WTC11 (cell line): ENCODE results near the gene POU5F1. TPM values are rescaled to one million over a fixed set of nuclear protein-coding genes. Genes with fewer than 3 reads are reported as not detected.
A peak's percentile ranks its signal among the peaks of the same experiment; 100 is the strongest.

Experiments used
- ATAC-seq: fragments of 200-7000 bp; cut with Tn5 transposase; 2 replicates; pipeline ENCODE4 v1.10.0; 2021; ENCODE audit warnings: mild to moderate bottlenecking, moderate library complexity
- CTCF ChIA-PET: fragments of 300-600 bp; sonication (Branson Sonifier 250); formaldehyde crosslinking; loops from one replicate; lab custom pipeline; 2021; ENCODE audit warnings: antibody characterized with exemption; lab: Charles Lee
- POLR2A ChIA-PET: fragments of 350-600 bp; sonication (Branson Sonifier 250); formaldehyde crosslinking; loops from one replicate; lab custom pipeline; 2021; ENCODE audit warnings: antibody characterized with exemption; lab: Charles Lee
- DNase-seq: peaks from one replicate; pipeline ENCODE4 v3.0.0; 2021; ENCODE audit warnings: low spot score
- H3K27ac Mint-ChIP-seq: 2 replicates; pipeline ENCODE4 v1.8.0; 2021; ENCODE audit warnings: mixed read lengths
- H3K27me3 Mint-ChIP-seq: 2 replicates; pipeline ENCODE4 v1.8.0; 2021; ENCODE audit warnings: low read depth, mild to moderate bottlenecking, moderate library complexity, mixed read lengths
- H3K36me3 Mint-ChIP-seq: 2 replicates; pipeline ENCODE4 v1.8.0; 2021; ENCODE audit warnings: mixed read lengths
- H3K4me1 Mint-ChIP-seq: 2 replicates; pipeline ENCODE4 v1.8.0; 2022; ENCODE audit warnings: mixed read lengths
- H3K4me3 Mint-ChIP-seq: 2 replicates; pipeline ENCODE4 v1.8.0; 2021; ENCODE audit warnings: mild to moderate bottlenecking, moderate library complexity, mixed read lengths
- H3K9me3 Mint-ChIP-seq: 2 replicates; pipeline ENCODE4 v1.8.0; 2021; ENCODE audit warnings: mixed read lengths
- AFF4 ChIP-seq: sonication (generic); formaldehyde crosslinking; IDR thresholded peaks from 2 replicates; pipeline ENCODE4 v1.8.1; 2023; ENCODE audit warnings: mild to moderate bottlenecking, missing genetic modification reagents, borderline replicate concordance
- E2F5 ChIP-seq: sonication (generic); formaldehyde crosslinking; IDR thresholded peaks from 2 replicates; pipeline ENCODE4 v1.8.1; 2022; ENCODE audit warnings: mild to moderate bottlenecking, moderate library complexity, missing genetic modification reagents
- FOXK1 ChIP-seq: sonication (generic); formaldehyde crosslinking; IDR thresholded peaks from 2 replicates; pipeline ENCODE4 v1.8.0; 2022; ENCODE audit warnings: mild to moderate bottlenecking, moderate library complexity, missing genetic modification reagents
- FOXP1 ChIP-seq: sonication (generic); formaldehyde crosslinking; IDR thresholded peaks from 2 replicates; pipeline ENCODE4 v1.8.0; 2022; ENCODE audit warnings: missing genetic modification reagents, mild to moderate bottlenecking, moderate library complexity, borderline replicate concordance
- GTF2I ChIP-seq: fragments of 250-450 bp; sonication (Bioruptor Pico); conservative IDR thresholded peaks from 2 replicates; pipeline ENCODE4 v1.4.0; 2021; ENCODE audit warnings: mild to moderate bottlenecking
- HMGA2 ChIP-seq: fragments of 250-450 bp; sonication (Bioruptor Pico); IDR thresholded peaks from 2 replicates; pipeline ENCODE4 v1.4.0; 2021; ENCODE audit warnings: mild to moderate bottlenecking, moderate library complexity
- JAZF1 ChIP-seq: fragments of 250-450 bp; sonication (Bioruptor Pico); IDR thresholded peaks from 2 replicates; pipeline ENCODE4 v1.9.0; 2021; ENCODE audit warnings: moderate library complexity, mild to moderate bottlenecking, inconsistent platforms
- NFATC4 ChIP-seq: fragments of 250-450 bp; sonication (Bioruptor Pico); IDR thresholded peaks from 2 replicates; pipeline ENCODE4 v1.9.0; 2021; ENCODE audit warnings: mild to moderate bottlenecking
- NFE2L1 ChIP-seq: sonication (generic); formaldehyde crosslinking; IDR thresholded peaks from 2 replicates; pipeline ENCODE4 v1.8.1; 2023; ENCODE audit warnings: missing genetic modification reagents
- NR3C1 ChIP-seq: sonication (generic); formaldehyde crosslinking; conservative IDR thresholded peaks from 2 replicates; pipeline ENCODE4 v1.8.1; 2023; ENCODE audit warnings: low read depth, mild to moderate bottlenecking, missing genetic modification reagents
- RELA ChIP-seq: sonication (generic); formaldehyde crosslinking; IDR thresholded peaks from 2 replicates; pipeline ENCODE4 v1.8.1; 2022; ENCODE audit warnings: missing genetic modification reagents, mild to moderate bottlenecking, borderline replicate concordance
- RORB ChIP-seq: fragments of 250-450 bp; sonication (Bioruptor Pico); IDR thresholded peaks from 2 replicates; pipeline ENCODE4 v1.9.0; 2021; ENCODE audit warnings: mild to moderate bottlenecking
- SMAD4 ChIP-seq: sonication (generic); formaldehyde crosslinking; IDR thresholded peaks from 2 replicates; pipeline ENCODE4 v1.8.0; 2022; ENCODE audit warnings: mild to moderate bottlenecking, missing genetic modification reagents
- SP1 ChIP-seq: sonication (generic); formaldehyde crosslinking; conservative IDR thresholded peaks from 2 replicates; pipeline ENCODE4 v1.8.1; 2022; ENCODE audit warnings: missing genetic modification reagents
- ZMAT4 ChIP-seq: fragments of 250-450 bp; sonication (Bioruptor Pico); IDR thresholded peaks from 2 replicates; pipeline ENCODE4 v1.9.0; 2021; ENCODE audit warnings: mild to moderate bottlenecking
- ZNF263 ChIP-seq: sonication (generic); formaldehyde crosslinking; IDR thresholded peaks from 2 replicates; pipeline ENCODE4 v1.8.1; 2022; ENCODE audit warnings: low read depth, mild to moderate bottlenecking, moderate library complexity, missing genetic modification reagents
- total RNA-seq: library from RNA; stranded (reverse); gene quantifications from 3 replicates; pipeline ENCODE4 v1.2.3, GENCODE V29; 2021
- TF ChIP-seq, protein P1 (sequence below): sonication (generic); formaldehyde crosslinking; IDR thresholded peaks from 2 replicates; pipeline ENCODE4 v1.8.0; 2022; ENCODE audit warnings: mild to moderate bottlenecking, missing genetic modification reagents
- TF ChIP-seq, protein P2 (sequence below): sonication (generic); formaldehyde crosslinking; IDR thresholded peaks from 2 replicates; pipeline ENCODE4 v1.8.1; 2023; ENCODE audit warnings: mild to moderate bottlenecking, moderate library complexity, missing genetic modification reagents
- TF ChIP-seq, protein P3 (sequence below): sonication (generic); formaldehyde crosslinking; IDR thresholded peaks from 2 replicates; pipeline ENCODE4 v1.8.1; 2023; ENCODE audit warnings: mild to moderate bottlenecking, missing genetic modification reagents, moderate library complexity
- TF ChIP-seq, protein P4 (sequence below): fragments of 250-450 bp; sonication (Bioruptor Pico); IDR thresholded peaks from 2 replicates; pipeline ENCODE4 v1.9.0; 2021; ENCODE audit warnings: mild to moderate bottlenecking, borderline replicate concordance

The POU5F1 gene
- total RNA-seq, 1 experiment from 2014 or later, result 2,735 TPM

- TF ChIP-seq AFF4 (no peak), JAZF1 (CRISPR knock-in tag) (no peak), GTF2I (CRISPR knock-in tag) (no peak), SMAD4 (CRISPR knock-in tag) (no peak), SP1 (CRISPR knock-in tag) (no peak), NFATC4 (CRISPR knock-in tag) (peak; percentile 68; the same call in 1 of the 2 replicates), NR3C1 (CRISPR knock-in tag) (no peak), RORB (CRISPR knock-in tag) (no peak)
- TF ChIP-seq, protein P1, sequence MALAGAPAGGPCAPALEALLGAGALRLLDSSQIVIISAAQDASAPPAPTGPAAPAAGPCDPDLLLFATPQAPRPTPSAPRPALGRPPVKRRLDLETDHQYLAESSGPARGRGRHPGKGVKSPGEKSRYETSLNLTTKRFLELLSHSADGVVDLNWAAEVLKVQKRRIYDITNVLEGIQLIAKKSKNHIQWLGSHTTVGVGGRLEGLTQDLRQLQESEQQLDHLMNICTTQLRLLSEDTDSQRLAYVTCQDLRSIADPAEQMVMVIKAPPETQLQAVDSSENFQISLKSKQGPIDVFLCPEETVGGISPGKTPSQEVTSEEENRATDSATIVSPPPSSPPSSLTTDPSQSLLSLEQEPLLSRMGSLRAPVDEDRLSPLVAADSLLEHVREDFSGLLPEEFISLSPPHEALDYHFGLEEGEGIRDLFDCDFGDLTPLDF, result no peak
- TF ChIP-seq, all 79 proteins: peak for 10
Observed at GRCh38 chr6:31158863-31159855, 11.3 kb downstream of the POU5F1 start (continued).

- H3K4me3 Mint-ChIP-seq, result peak within 1 kb of the TSS; percentile 96
- H3K4me1 Mint-ChIP-seq, result peaks cover 40% of the 10 kb centered on the region
- ATAC-seq (peak; percentile 76), DNase-seq (peak; percentile 99)
- POLR2A ChIA-PET, result interaction anchor here (0.7 to 3.6 kb wide), 6 partner anchors 12 to 253 kb away, joined by 3 to 44 read pairs (median 5); partner anchors contain the start of gene POU5F1
- CTCF ChIA-PET, result interaction anchor here (0.5 to 2.8 kb wide), 26 partner anchors 8 to 284 kb away, joined by 3 to 19 read pairs (median 5); no protein-coding TSS in a partner anchor
- peaks cover 41% of the 10 kb centered on the region for H3K36me3 Mint-ChIP-seq
- no peaks in the 10 kb centered on the region for H3K9me3 Mint-ChIP-seq
- H3K27ac Mint-ChIP-seq, result peak within 1 kb of the TSS; percentile 93
- H3K27me3 Mint-ChIP-seq, result no peaks in the 10 kb centered on the region
- TF ChIP-seq FOXK1 (peak; percentile 60; the same call in 1 of the 2 replicates), E2F5 (CRISPR knock-in tag) (peak; percentile 98), ZNF263 (CRISPR knock-in tag) (no peak), SP1 (CRISPR knock-in tag) (peak; percentile 78; the same call in 1 of the 2 replicates), RELA (CRISPR knock-in tag) (no peak), NFE2L1 (CRISPR knock-in tag) (peak; percentile 13; the same call in 1 of the 2 replicates), ZMAT4 (CRISPR knock-in tag) (no peak), HMGA2 (CRISPR knock-in tag) (no peak), FOXP1 (CRISPR knock-in tag) (no peak)
- TF ChIP-seq, protein P2, sequence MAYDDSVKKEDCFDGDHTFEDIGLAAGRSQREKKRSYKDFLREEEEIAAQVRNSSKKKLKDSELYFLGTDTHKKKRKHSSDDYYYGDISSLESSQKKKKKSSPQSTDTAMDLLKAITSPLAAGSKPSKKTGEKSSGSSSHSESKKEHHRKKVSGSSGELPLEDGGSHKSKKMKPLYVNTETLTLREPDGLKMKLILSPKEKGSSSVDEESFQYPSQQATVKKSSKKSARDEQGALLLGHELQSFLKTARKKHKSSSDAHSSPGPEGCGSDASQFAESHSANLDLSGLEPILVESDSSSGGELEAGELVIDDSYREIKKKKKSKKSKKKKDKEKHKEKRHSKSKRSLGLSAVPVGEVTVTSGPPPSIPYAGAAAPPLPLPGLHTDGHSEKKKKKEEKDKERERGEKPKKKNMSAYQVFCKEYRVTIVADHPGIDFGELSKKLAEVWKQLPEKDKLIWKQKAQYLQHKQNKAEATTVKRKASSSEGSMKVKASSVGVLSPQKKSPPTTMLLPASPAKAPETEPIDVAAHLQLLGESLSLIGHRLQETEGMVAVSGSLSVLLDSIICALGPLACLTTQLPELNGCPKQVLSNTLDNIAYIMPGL, result no peak
- TF ChIP-seq, protein P3, sequence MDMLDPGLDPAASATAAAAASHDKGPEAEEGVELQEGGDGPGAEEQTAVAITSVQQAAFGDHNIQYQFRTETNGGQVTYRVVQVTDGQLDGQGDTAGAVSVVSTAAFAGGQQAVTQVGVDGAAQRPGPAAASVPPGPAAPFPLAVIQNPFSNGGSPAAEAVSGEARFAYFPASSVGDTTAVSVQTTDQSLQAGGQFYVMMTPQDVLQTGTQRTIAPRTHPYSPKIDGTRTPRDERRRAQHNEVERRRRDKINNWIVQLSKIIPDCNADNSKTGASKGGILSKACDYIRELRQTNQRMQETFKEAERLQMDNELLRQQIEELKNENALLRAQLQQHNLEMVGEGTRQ (CRISPR knock-in tag), result no peak
- TF ChIP-seq, protein P4, sequence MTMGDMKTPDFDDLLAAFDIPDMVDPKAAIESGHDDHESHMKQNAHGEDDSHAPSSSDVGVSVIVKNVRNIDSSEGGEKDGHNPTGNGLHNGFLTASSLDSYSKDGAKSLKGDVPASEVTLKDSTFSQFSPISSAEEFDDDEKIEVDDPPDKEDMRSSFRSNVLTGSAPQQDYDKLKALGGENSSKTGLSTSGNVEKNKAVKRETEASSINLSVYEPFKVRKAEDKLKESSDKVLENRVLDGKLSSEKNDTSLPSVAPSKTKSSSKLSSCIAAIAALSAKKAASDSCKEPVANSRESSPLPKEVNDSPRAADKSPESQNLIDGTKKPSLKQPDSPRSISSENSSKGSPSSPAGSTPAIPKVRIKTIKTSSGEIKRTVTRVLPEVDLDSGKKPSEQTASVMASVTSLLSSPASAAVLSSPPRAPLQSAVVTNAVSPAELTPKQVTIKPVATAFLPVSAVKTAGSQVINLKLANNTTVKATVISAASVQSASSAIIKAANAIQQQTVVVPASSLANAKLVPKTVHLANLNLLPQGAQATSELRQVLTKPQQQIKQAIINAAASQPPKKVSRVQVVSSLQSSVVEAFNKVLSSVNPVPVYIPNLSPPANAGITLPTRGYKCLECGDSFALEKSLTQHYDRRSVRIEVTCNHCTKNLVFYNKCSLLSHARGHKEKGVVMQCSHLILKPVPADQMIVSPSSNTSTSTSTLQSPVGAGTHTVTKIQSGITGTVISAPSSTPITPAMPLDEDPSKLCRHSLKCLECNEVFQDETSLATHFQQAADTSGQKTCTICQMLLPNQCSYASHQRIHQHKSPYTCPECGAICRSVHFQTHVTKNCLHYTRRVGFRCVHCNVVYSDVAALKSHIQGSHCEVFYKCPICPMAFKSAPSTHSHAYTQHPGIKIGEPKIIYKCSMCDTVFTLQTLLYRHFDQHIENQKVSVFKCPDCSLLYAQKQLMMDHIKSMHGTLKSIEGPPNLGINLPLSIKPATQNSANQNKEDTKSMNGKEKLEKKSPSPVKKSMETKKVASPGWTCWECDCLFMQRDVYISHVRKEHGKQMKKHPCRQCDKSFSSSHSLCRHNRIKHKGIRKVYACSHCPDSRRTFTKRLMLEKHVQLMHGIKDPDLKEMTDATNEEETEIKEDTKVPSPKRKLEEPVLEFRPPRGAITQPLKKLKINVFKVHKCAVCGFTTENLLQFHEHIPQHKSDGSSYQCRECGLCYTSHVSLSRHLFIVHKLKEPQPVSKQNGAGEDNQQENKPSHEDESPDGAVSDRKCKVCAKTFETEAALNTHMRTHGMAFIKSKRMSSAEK, result no peak
Observed at GRCh38 chr6:31158140-31158862, 12.2 kb downstream of the POU5F1 start, which contains the start of gene TCF19. TCF19 (plus strand) TSS chr6:31158589; CDS start chr6:31159470, 881 bp downstream.
